Activated CD4-positive, alpha-beta T cell treated with anti-CD3 and anti-CD28 coated beads for 48 hours (primary cell): Measurements from ENCODE around the gene PTH2.
"Not testable (repeated sequence)": the region's sequence is repeated elsewhere in the genome, so short reads cannot be mapped to it uniquely, and the experiment has no call there.

ENCODE experiments used
- DNase-seq: peaks from one replicate; pipeline ENCODE4 v3.0.0-alpha.2; 2020

PTH2 gene

GRCh38 chr19:49374665-49375434, 48.4 kb downstream of the PTH2 start:
- DNase-seq: no peak

- DNase-seq: not testable (repeated sequence)
Measured at GRCh38 chr19:49373174-49373573, 50.1 kb downstream of the PTH2 start.
